GM18868 (cell line): ENCODE data around the gene TSBP1.
"Not testable (repeated sequence)": the region's sequence is repeated elsewhere in the genome, so short reads cannot be mapped to it uniquely, and the experiment has no call there.

ENCODE experiments used
- ATAC-seq: cut with Tn5 transposase; IDR thresholded peaks from one replicate; pipeline ENCODE4 v1.9.1; 2021; ENCODE audit warnings: mild to moderate bottlenecking, moderate library complexity; ENCODE audit not compliant: unreplicated experiment

TSBP1 gene

GRCh38 chr6:32375739-32376529 lies 4.2 kb upstream of the TSBP1 start:
- ATAC-seq = no peak

GRCh38 chr6:32371229-32371628 lies 474 bp downstream of the TSBP1 start:
- ATAC-seq = no peak

GRCh38 chr6:32370505-32370904 lies 1.2 kb downstream of the TSBP1 start:
- no peak for ATAC-seq

- ATAC-seq = no peak
These were observed 2.0 kb downstream of the TSBP1 start for GRCh38 chr6:32369660-32370059.

DNA sequence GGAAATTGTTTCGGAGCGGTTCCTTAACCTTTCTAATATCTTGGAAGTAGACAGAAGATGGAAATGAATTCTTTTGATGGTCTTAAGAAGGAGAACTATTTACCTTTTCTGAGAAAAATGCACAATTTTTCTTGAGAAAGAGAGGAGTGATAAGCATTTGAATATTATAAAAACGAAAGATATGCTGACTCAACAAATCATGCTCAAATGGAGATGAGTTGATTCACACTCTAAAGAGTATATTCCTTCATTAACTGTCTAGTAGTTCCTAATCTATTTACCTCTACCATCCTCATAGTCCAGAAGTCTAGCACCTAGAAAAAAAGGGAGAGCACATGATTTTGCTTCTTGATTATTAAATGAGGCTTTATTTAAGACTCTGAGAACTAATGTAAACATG lies 4.1 kb downstream of the TSBP1 start:
- ATAC-seq = no peak

GRCh38 chr6:32359225-32359624 lies 12.5 kb downstream of the TSBP1 start:
- not testable (repeated sequence) for ATAC-seq

GRCh38 chr6:32358548-32358947 lies 13.2 kb downstream of the TSBP1 start:
- not testable (repeated sequence) for ATAC-seq

DNA sequence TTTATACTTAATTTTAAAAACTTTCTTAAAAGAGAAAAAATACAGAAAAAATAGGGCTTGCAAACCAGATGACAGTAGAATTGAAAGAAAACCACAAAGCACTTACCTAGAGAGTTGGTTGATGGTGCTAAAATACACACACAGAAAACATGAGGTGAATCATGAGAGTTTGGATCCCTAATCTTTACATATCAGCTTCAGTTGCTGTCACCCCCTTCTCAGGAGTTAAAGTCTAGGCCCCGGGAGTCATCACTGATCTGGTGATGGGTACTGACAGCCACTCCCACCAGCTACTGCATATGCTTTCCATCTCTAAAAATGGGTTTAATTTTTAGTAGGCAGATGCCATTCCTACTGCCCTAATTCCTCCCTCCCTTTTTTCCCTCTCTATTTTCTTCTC lies 16.7 kb downstream of the TSBP1 start:
- ATAC-seq = no peak

DNA sequence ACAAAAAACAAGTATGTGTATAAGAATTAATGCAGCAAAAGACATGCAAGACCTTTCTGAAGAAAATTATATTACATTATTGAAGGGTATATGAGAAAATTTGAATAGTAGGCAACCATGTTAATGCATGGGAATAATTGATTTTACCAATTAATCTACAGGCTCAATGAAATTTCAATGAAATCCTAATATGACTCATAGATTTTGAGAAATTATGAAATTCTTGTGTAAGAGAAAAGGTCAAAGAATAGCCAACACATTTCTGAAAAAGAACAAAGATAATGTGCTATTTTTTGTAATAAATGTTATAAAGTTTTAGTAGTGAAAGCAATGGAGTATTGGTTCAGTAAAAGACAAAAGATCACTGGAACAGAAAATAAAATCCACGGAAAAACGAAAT lies 18.4 kb downstream of the TSBP1 start:
- no peak for ATAC-seq

- ATAC-seq = no peak
These were observed 31.5 kb downstream of the TSBP1 start for GRCh38 chr6:32340242-32340641.

DNA sequence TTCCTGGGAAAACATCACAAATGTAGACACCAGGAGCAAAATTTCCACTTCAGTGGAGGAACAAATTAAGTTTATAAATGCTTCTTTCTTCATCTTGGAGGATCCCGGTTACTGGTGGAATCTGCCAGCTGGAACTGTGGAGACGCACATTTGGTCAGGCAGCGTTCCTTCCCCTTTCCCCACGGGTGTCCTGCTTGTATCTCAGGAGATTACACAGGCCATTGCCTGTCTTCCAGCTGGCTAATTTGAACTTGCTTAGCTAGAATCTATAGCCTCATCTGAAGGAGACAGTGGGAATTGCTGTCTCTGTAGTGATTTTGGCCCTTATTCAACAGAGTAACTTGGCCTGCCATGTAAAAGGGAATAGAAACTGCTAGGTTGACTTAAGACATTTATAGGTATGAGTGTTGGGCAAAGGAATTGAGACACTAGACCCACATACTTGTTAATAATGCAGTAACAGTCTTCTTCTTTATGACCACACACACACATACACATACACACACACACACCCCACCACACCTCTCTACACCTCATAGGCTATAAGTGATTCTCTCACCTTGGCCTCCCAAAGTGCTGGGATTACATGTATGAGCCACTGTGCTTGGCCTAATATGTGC lies 34.4 kb downstream of the TSBP1 start:
- no peak for ATAC-seq

DNA sequence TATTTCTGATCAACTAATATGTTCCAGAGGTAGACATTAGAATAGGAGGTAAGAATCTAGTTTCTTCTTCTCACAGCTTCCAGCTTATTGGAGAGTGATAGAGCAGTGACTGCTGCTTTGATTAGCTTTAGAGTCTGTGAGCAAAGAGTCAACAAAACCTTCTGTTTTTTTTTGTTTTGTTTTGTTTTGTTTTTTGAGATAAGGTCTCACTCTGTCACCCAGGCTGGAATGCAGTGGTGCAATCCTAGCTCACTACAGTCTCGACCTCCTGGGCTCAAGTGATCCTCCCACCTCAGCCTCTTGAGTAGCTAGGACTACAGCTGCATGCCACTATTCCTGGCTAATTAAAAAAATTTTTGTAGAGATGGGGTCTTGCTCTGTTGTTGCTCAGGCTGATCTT lies 39.3 kb downstream of the TSBP1 start:
- no peak for ATAC-seq

GRCh38 chr6:32329141-32329540 lies 42.6 kb downstream of the TSBP1 start:
- no peak for ATAC-seq

GRCh38 chr6:32327103-32327502 lies 44.6 kb downstream of the TSBP1 start:
- ATAC-seq = no peak

DNA sequence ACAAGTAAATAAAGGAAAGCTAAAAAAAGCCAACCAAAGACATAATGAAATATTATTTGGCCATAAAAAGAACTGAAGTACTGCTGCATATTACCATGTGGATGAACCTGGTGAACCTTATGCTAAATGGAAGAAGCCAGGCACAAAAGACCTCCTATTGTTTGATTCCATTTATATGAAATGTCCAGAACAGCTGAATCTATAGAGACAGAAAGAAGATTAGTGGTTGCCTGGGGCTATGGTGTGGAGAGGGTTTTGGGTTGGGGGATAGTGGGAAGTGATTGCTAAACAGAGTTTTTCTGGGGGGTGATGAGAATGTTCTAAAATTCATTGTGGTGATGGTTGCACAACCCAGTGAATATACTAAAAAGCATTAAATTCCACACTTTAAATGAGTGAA lies 53.2 kb downstream of the TSBP1 start:
- no peak for ATAC-seq

- ATAC-seq = no peak
These were observed 54.2 kb downstream of the TSBP1 start for GRCh38 chr6:32317541-32317940.

- no peak for ATAC-seq
These were observed 57.7 kb downstream of the TSBP1 start for GRCh38 chr6:32313964-32314363.

- ATAC-seq = no peak
These were observed 72.9 kb downstream of the TSBP1 start for GRCh38 chr6:32298632-32299336.

DNA sequence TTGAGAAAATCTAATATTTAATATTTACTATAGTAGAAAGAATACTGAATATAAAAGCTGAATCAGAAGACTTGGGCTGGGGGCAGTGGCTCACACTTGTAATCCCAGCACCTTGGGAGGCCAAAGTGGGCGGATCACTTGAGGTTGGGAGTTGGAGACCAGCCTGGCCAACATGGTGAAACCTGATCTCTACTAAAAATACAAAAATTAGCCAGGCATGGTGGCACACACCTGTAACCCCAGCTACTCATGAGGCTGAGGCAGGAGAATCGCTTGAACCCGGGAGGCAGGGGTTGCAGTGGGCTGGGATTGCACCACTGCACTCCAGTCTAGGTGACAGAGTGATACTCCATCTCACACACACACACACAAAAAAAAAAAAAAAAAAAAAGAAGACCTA lies 76.7 kb downstream of the TSBP1 start:
- not testable (repeated sequence) for ATAC-seq

DNA sequence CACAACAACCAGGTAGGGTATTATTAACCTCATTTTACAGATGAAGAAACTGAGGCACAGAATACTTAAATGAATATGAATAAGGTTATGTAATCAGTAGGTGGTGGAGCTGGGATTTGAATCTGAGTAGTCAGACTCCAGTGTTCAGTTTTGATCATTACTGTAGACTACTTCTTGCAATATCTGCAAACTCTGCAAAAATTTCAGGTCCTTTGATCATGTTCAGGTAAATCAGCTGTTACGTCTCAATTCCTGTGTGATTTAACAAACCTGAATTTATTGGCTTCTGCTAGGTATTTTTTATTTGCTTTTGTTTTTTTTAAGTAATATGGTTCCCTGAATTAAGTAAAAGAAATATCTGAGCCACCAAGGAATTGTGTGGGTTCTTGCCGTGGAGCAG lies 77.1 kb downstream of the TSBP1 start:
- ATAC-seq = no peak

GRCh38 chr6:32293695-32294094 lies 78.0 kb downstream of the TSBP1 start:
- no peak for ATAC-seq

DNA sequence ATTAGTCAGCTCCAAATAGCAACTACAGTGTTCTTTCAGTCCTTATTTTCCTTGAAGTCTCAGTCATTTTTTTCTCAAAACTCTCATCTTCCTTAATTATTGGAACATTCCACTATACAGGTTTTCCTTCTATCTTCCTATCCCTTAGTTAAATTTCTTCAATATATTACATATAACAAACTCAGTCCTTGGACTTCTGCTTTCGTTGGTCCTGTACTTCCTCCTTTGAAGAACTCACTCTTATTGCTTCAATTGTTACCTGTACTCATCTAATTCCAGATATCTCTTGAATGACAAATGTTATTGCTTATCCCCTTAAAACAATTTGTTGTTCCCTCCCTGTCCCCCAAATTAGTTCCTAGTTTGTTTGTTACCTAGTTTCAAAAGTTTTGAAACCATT lies 80.2 kb downstream of the TSBP1 start:
- no peak for ATAC-seq
